OCI-LY7 (cell line): ENCODE measurements around the gene PCDHGA1. TPM values are rescaled to one million over a fixed set of nuclear protein-coding genes. Genes with fewer than 3 reads are reported as not detected.

ENCODE experiments used
- BruUV-seq: library from RNA; stranded (reverse); fragments of 400-500 nt; replicated peaks from 2 replicates; lab custom pipeline; 2021; lab: Mats Ljungman, UMichigan
- CTCF ChIA-PET: fragments of 300-600 bp; sonication (Branson Sonifier 250); formaldehyde crosslinking; loops from one replicate; lab custom pipeline; 2022; ENCODE audit warnings: antibody characterized with exemption; ENCODE audit not compliant: unreplicated experiment; lab: Charles Lee
- POLR2A ChIA-PET: fragments of 300-600 bp; sonication (Branson Sonifier 250); formaldehyde crosslinking; loops from one replicate; lab custom pipeline; 2022; ENCODE audit warnings: antibody characterized with exemption; lab: Charles Lee
- DNase-seq: peaks from one replicate; pipeline ENCODE4 v3.0.0-alpha.2; 2015; ENCODE audit warnings: low spot score
- H2AFZ ChIP-seq: fragments of 200-600 bp; sonication (generic), shearing (Covaris generic); 2 replicates; pipeline ENCODE4 v1.6.1; 2014; ENCODE audit warnings: mild to moderate bottlenecking, antibody characterized with exemption, low read length, moderate library complexity
- H3K27ac ChIP-seq: fragments of 200-600 bp; sonication (generic); 2 replicates; pipeline ENCODE4 v1.5.1; 2014; ENCODE audit warnings: mixed run types, low read depth, mild to moderate bottlenecking, moderate library complexity, low read length, inconsistent platforms; ENCODE audit not compliant: poor library complexity, severe bottlenecking
- H3K36me3 ChIP-seq: fragments of 200-600 bp; sonication (generic); 2 replicates; pipeline ENCODE4 v1.6.1; 2014; ENCODE audit warnings: mild to moderate bottlenecking, antibody characterized with exemption, low read length, moderate library complexity, mixed read lengths; ENCODE audit not compliant: insufficient read depth
- H3K4me1 ChIP-seq: fragments of 200-600 bp; sonication (generic); 2 replicates; pipeline ENCODE4 v1.5.1; 2014; ENCODE audit warnings: mild to moderate bottlenecking, low read length; ENCODE audit not compliant: insufficient read depth, poor library complexity, severe bottlenecking
- H3K4me2 ChIP-seq: fragments of 200-600 bp; sonication (generic); 2 replicates; pipeline ENCODE4 v1.6.1; 2014; ENCODE audit warnings: mild to moderate bottlenecking, low read length
- H3K4me3 ChIP-seq: fragments of 200-600 bp; sonication (generic); 2 replicates; pipeline ENCODE4 v1.5.1; 2014; ENCODE audit warnings: mild to moderate bottlenecking, low read depth, low read length; ENCODE audit not compliant: poor library complexity, severe bottlenecking
- H3K79me2 ChIP-seq: fragments of 200-600 bp; sonication (generic); 2 replicates; pipeline ENCODE4 v1.6.1; 2016; ENCODE audit warnings: low read depth, mild to moderate bottlenecking, low read length, moderate library complexity, mixed read lengths; ENCODE audit not compliant: insufficient read depth
- H3K9me2 ChIP-seq: fragments of 200-600 bp; sonication (generic); 2 replicates; pipeline ENCODE4 v1.6.1; 2016; ENCODE audit warnings: mild to moderate bottlenecking, low read length, mixed read lengths; ENCODE audit not compliant: insufficient read depth
- H3K9me3 ChIP-seq: fragments of 200-600 bp; sonication (generic); 2 replicates; pipeline ENCODE4 v1.6.1; 2014; ENCODE audit warnings: mild to moderate bottlenecking, mixed run types, low read length, mixed read lengths
- H4K20me1 ChIP-seq: fragments of 200-600 bp; sonication (generic); 2 replicates; pipeline ENCODE4 v1.6.1; 2014; ENCODE audit warnings: mild to moderate bottlenecking, antibody characterized with exemption, low read length, moderate library complexity, mixed read lengths; ENCODE audit not compliant: insufficient read depth
- EZH2phosphoT487 ChIP-seq: fragments of 200-600 bp; sonication (generic); IDR thresholded peaks from 2 replicates; pipeline ENCODE4 v1.6.1; 2018; ENCODE audit warnings: low read depth, borderline replicate concordance, mild to moderate bottlenecking, mixed run types, antibody characterized with exemption, low read length, moderate library complexity, mixed read lengths
- intact Hi-C: fragments of 100-400 bp; cut with micrococcal nuclease; formaldehyde crosslinking; loops from one replicate; pipeline ENCODE4 v1.10.0; 2022; ENCODE audit not compliant: unreplicated experiment
- total RNA-seq, 2 experiments: library from RNA; depleted of rRNA in 1 of 2; stranded (reverse); fragments of >200 nt in 1 of 2; shearing (Covaris generic) in 1 of 2; gene quantifications; 2 replicates each; pipeline ENCODE4 v1.2.3, GENCODE V29; 2014 to 2022
- TF ChIP-seq, protein P1 (sequence below): fragments of 200-600 bp; sonication (generic); conservative IDR thresholded peaks from 2 replicates; pipeline ENCODE4 v1.5.1; 2014; ENCODE audit warnings: mild to moderate bottlenecking, antibody characterized with exemption, low read length, moderate library complexity, mixed read lengths

Gene PCDHGA1
- total RNA-seq, 2 experiments from 2014 or later = 1.3 to 1.9 TPM

DNA sequence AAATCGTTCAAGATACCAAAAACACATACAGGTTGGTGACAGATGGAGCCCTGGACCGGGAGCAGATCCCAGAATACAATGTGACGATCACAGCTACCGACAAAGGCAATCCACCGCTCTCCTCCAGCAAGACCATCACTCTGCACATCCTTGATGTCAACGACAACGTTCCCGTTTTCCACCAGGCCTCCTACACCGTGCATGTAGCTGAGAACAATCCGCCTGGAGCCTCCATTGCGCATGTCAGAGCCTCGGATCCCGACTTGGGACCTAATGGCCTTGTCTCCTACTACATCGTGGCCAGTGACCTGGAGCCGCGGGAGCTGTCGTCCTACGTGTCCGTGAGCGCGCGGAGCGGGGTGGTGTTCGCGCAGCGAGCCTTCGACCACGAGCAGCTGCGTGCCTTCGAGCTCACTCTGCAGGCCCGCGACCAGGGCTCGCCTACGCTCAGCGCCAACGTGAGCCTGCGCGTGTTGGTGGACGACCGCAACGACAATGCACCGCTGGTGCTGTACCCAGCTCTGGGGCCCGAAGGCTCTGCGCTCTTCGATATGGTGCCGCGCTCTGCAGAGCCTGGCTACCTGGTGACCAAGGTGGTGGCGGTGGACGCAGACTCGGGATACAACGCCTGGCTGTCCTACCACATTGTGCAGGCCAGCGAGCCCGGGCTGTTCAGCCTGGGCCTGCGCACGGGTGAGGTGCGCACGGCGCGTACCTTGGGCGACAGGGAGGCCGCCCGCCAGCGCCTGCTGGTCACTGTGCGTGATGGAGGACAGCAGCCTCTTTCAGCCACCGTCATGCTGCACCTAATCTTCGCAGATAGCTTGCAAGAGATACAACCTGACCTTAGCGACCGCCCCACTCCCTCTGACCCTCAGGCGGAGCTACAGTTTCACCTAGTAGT lies 41.5 kb downstream of the PCDHGA1 start:
- no peak overlapping the region for H3K4me2 ChIP-seq
- H3K4me3 ChIP-seq = no peak overlapping the region
- TF ChIP-seq, protein P1, sequence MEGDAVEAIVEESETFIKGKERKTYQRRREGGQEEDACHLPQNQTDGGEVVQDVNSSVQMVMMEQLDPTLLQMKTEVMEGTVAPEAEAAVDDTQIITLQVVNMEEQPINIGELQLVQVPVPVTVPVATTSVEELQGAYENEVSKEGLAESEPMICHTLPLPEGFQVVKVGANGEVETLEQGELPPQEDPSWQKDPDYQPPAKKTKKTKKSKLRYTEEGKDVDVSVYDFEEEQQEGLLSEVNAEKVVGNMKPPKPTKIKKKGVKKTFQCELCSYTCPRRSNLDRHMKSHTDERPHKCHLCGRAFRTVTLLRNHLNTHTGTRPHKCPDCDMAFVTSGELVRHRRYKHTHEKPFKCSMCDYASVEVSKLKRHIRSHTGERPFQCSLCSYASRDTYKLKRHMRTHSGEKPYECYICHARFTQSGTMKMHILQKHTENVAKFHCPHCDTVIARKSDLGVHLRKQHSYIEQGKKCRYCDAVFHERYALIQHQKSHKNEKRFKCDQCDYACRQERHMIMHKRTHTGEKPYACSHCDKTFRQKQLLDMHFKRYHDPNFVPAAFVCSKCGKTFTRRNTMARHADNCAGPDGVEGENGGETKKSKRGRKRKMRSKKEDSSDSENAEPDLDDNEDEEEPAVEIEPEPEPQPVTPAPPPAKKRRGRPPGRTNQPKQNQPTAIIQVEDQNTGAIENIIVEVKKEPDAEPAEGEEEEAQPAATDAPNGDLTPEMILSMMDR = no peak
- TF ChIP-seq EZH2phosphoT487 = no peak
- no peak overlapping the region for H3K27ac ChIP-seq
- POLR2A ChIA-PET = no interaction called here
- no peaks in the 10 kb centered on the region for H4K20me1 ChIP-seq
- H3K9me2 ChIP-seq = no peaks in the 10 kb centered on the region
- H3K36me3 ChIP-seq = peaks cover 11% of the 10 kb centered on the region; the same call in 1 of the 2 replicates
- no peaks in the 10 kb centered on the region for H3K9me3 ChIP-seq
- CTCF ChIA-PET = interaction anchor here (0.9 kb wide), 1 partner anchor 12 kb away, joined by 3 read pairs; no protein-coding TSS in a partner anchor
- peaks cover 12% of the 10 kb centered on the region for H3K4me1 ChIP-seq
- no peaks in the 10 kb centered on the region for H3K79me2 ChIP-seq
- BruUV-seq = no TSS peak
- DNase-seq = no peak
- intact Hi-C loops = loop anchor here (5.0 kb wide), 1 partner anchor 185 kb away; no protein-coding TSS in a partner anchor
- H2AFZ ChIP-seq = no peak overlapping the region

DNA sequence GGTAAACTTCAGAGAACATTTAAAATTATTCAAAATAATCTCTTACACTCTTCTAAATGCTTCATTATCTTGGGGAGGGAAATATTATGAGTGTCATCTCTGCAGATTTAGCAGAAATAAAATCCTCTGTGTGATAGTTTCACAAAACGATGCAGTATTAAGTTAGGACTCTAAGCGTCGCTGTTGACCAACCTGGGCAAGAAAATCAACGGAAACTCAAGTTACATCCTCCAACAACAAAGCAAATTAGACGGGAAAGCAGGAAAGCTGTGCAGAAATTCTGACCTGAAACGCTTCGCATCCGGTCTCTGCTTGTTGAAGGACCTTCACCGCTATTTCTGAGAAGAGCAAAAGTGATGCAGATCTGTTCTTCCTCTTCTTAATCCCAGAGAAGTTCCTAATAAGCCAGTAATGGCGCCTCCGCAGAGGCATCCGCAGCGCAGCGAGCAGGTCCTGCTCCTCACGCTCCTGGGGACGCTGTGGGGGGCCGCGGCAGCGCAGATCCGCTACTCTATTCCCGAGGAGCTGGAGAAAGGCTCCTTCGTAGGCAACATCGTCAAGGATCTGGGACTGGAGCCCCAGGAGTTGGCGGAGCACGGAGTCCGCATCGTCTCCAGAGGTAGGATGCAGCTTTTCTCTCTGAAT lies 43.5 kb downstream of the PCDHGA1 start, which contains the start of gene PCDHGA6:
PCDHGA6 (plus strand) TSS at position 219 of the 645 bp plus-strand sequence; CDS start at position 412, 193 bp downstream.
- no TSS peak for BruUV-seq
- Histone ChIP-seq H3K36me3 (peaks cover 11% of the 10 kb centered on the region; the same call in 1 of the 2 replicates), H2AFZ (no peak within 1 kb of the TSS), H3K79me2 (no peaks in the 10 kb centered on the region), H3K4me1 (peaks cover 12% of the 10 kb centered on the region), H3K4me3 (no peak within 1 kb of the TSS), H3K27ac (no peak within 1 kb of the TSS), H4K20me1 (no peaks in the 10 kb centered on the region), H3K9me3 (no peaks in the 10 kb centered on the region), H3K4me2 (peak within 1 kb of the TSS; percentile 14; the same call in 1 of the 2 replicates), H3K9me2 (no peaks in the 10 kb centered on the region)
- ChIA-PET CTCF (no interaction called here), POLR2A (interaction anchor here (1.1 kb wide), 1 partner anchor 32 kb away, joined by 3 read pairs; no protein-coding TSS in a partner anchor)
- TF ChIP-seq EZH2phosphoT487 = no peak
- TF ChIP-seq, protein P1 = peak; percentile 82
- peak; percentile 37 for DNase-seq
- intact Hi-C loops = loop anchor here (5.0 kb wide), 1 partner anchor 184 kb away; no protein-coding TSS in a partner anchor
